MM.1S (cell line): Measurements from ENCODE around the gene UACA.

Source experiments
- DNase-seq: peaks from one replicate; pipeline ENCODE4 v3.0.0-alpha.2; 2015
- H2AFZ ChIP-seq: fragments of 300-600 bp; sonication (generic); 2 replicates; pipeline ENCODE4 v1.6.0; 2016; ENCODE audit warnings: antibody characterized with exemption, low read length
- H3F3A ChIP-seq: fragments of 300-600 bp; sonication (generic); 2 replicates; pipeline ENCODE4 v1.6.1; 2016; ENCODE audit warnings: mild to moderate bottlenecking, antibody characterized with exemption, low read length, moderate library complexity, mixed read lengths; ENCODE audit not compliant: insufficient read depth
- H3K27ac ChIP-seq: fragments of 300-600 bp; sonication (generic); 2 replicates; pipeline ENCODE4 v1.5.1; 2016; ENCODE audit warnings: mild to moderate bottlenecking, low read length
- H3K27me3 ChIP-seq: fragments of 300-600 bp; sonication (generic); replicated peaks from 2 replicates; pipeline ENCODE4 v1.6.0; 2016; ENCODE audit warnings: low read length; ENCODE audit not compliant: insufficient read depth
- H3K36me3 ChIP-seq: fragments of 300-600 bp; sonication (generic); replicated peaks from 2 replicates; pipeline ENCODE4 v1.6.1; 2016; ENCODE audit warnings: mild to moderate bottlenecking, low read length, mixed read lengths; ENCODE audit not compliant: insufficient read depth
- H3K4me1 ChIP-seq: fragments of 300-600 bp; sonication (generic); 2 replicates; pipeline ENCODE4 v1.6.1; 2016; ENCODE audit warnings: low read length, mixed read lengths
- H3K4me2 ChIP-seq: fragments of 300-600 bp; sonication (generic); 2 replicates; pipeline ENCODE4 v1.6.0; 2016; ENCODE audit warnings: low read depth, low read length
- H3K4me3 ChIP-seq: fragments of 300-600 bp; sonication (generic); 2 replicates; pipeline ENCODE4 v1.5.1; 2016; ENCODE audit warnings: low read length, mixed read lengths
- H3K79me2 ChIP-seq: fragments of 300-600 bp; sonication (generic); 2 replicates; pipeline ENCODE4 v1.6.1; 2016; ENCODE audit warnings: mixed run types, low read length, mixed read lengths
- H3K9ac ChIP-seq: fragments of 300-600 bp; sonication (generic); 2 replicates; pipeline ENCODE4 v1.6.1; 2016; ENCODE audit warnings: low read length, mixed read lengths
- H3K9me2 ChIP-seq: fragments of 300-600 bp; sonication (generic); replicated peaks from 2 replicates; pipeline ENCODE4 v1.6.1; 2016; ENCODE audit warnings: mild to moderate bottlenecking, low read length, mixed read lengths; ENCODE audit not compliant: insufficient read depth
- H3K9me3 ChIP-seq: fragments of 300-600 bp; sonication (generic); replicated peaks from 2 replicates; pipeline ENCODE4 v1.6.1; 2016; ENCODE audit warnings: mild to moderate bottlenecking, low read length, mixed read lengths; ENCODE audit not compliant: insufficient read depth
- H4K20me1 ChIP-seq: fragments of 300-600 bp; sonication (generic); 2 replicates; pipeline ENCODE4 v1.6.1; 2016; ENCODE audit warnings: mild to moderate bottlenecking, low read length, moderate library complexity, mixed read lengths; ENCODE audit not compliant: insufficient read depth
- CTCF ChIP-seq: fragments of 300-600 bp; sonication (generic); IDR thresholded peaks from 2 replicates; pipeline ENCODE4 v1.5.1; 2016; ENCODE audit warnings: antibody characterized with exemption, low read length, mixed read lengths
- EZH2 ChIP-seq: fragments of 300-600 bp; sonication (generic); optimal IDR thresholded peaks from 2 replicates; pipeline ENCODE3; 2017; ENCODE audit warnings: low read depth, mild to moderate bottlenecking, antibody characterized with exemption, low read length, mixed read lengths
- EZH2phosphoT487 ChIP-seq: fragments of 300-600 bp; sonication (generic); IDR thresholded peaks from 2 replicates; pipeline ENCODE4 v1.6.1; 2018; ENCODE audit warnings: antibody characterized with exemption, low read length

Gene UACA

DNA sequence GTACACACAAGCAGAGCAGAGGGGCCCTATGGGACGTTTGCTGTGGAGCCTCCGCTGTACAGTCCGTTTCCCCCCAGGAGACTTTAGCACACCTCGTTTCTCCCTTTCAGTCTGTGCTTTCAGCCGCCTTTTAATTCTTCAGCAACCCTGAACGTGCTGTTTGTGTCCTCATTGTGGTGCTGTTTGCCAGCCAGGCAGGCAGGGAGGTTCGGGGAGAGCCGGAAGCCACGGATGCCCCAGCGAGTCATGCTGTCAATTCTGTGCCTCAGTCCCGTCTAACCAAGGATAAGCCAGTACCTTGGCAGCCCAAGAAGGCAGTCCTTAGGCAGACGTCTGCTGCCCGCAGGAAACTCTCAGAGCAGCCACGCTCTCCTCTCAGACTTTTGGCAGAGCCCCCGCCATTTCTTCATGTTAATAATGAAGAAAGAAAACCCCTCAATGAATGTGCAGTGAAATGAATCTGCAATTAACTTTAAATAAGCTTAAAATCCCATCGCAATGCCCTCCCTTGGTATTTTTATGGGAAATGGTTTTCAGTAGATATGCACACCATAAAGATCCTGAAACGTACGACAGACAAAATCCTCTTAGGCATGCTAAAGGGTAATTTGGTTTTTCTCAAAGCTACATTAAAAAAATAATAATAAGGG is 158.6 kb downstream of the UACA start:
- Histone ChIP-seq H3K9ac (no peak overlapping the region), H3K4me1 (no peaks in the 10 kb centered on the region), H2AFZ (no peak overlapping the region), H3K4me2 (no peak overlapping the region), H3K9me3 (no peaks in the 10 kb centered on the region), H3F3A (no peaks in the 10 kb centered on the region), H3K4me3 (no peak overlapping the region), H3K27me3 (no peaks in the 10 kb centered on the region), H3K36me3 (no peaks in the 10 kb centered on the region), H3K27ac (no peak overlapping the region), H4K20me1 (no peaks in the 10 kb centered on the region), H3K79me2 (no peaks in the 10 kb centered on the region), H3K9me2 (no peaks in the 10 kb centered on the region)
- DNase-seq: no peak
- TF ChIP-seq EZH2 (no peak), EZH2phosphoT487 (no peak), CTCF (no peak)
